Kidney (tissue), 14 donors: ENCODE data around the gene SKI. TPM values are rescaled to one million over a fixed set of nuclear protein-coding genes. Genes with fewer than 3 reads are reported as not detected.

ENCODE experiments used
- DNase-seq, 5 donors: peaks; one replicate each; pipeline ENCODE4 v3.0.0-alpha.2; 2013 to 2020
- FAIRE-seq: peaks from 2 replicates; lab custom pipeline; 2012; peaks lifted over from hg19 to GRCh38; lab: Jason Lieb, UNC
- H3K27ac ChIP-seq, 2 donors: one replicate each; pipeline ENCODE4 v1.7.0; 2013; ENCODE audit warnings: low read depth in 2 of 2, low read length in 2 of 2, inconsistent platforms in 1 of 2
- H3K27me3 ChIP-seq: one replicate; pipeline ENCODE4 v1.7.1; 2013; ENCODE audit warnings: low read length, inconsistent platforms; ENCODE audit not compliant: control insufficient read depth, insufficient read depth
- H3K36me3 ChIP-seq, 3 donors: one replicate each; pipeline versions ENCODE4 v1.7.0 to v1.7.1; 2013; ENCODE audit warnings: low read length in 3 of 3, control low read depth in 1 of 3, inconsistent platforms in 1 of 3; ENCODE audit not compliant: insufficient read depth in 3 of 3, control insufficient read depth in 2 of 3
- H3K4me1 ChIP-seq, 3 donors: one replicate each; pipeline versions ENCODE4 v1.7.0 to v1.7.1; 2013; ENCODE audit warnings: low read length in 3 of 3, inconsistent platforms in 1 of 3, low read depth in 1 of 3; ENCODE audit not compliant: control insufficient read depth in 2 of 3, insufficient read depth in 2 of 3
- H3K4me3 ChIP-seq, 3 donors: one replicate each; pipeline versions ENCODE4 v1.7.0 to v1.8.1; 2013; ENCODE audit warnings: low read length in 3 of 3, control low read depth in 1 of 3, inconsistent platforms in 1 of 3
- H3K9ac ChIP-seq, 3 donors: one replicate each; pipeline versions ENCODE4 v1.7.0 to v1.7.1; 2013; ENCODE audit warnings: low read length in 3 of 3, control low read depth in 1 of 3, inconsistent platforms in 1 of 3
- H3K9me3 ChIP-seq, 3 donors: one replicate each; pipeline versions ENCODE4 v1.7.0 to v1.7.1; 2013; ENCODE audit warnings: low read length in 3 of 3, control low read depth in 1 of 3, inconsistent platforms in 1 of 3; ENCODE audit not compliant: control insufficient read depth in 2 of 3, insufficient read depth in 1 of 3
- intact Hi-C: fragments of 100-400 bp; cut with DNase I; formaldehyde crosslinking; loops from one replicate; pipeline ENCODE4 v1.11.1; 2022
- polyA plus RNA-seq: library from polyadenylated mRNA; stranded (reverse); fragments of 350-450 nt; fragmentation: Illumina TruSeq; extraction: RNeasy Lipid Tissue Mini Kit (QIAGEN cat#74804); gene quantifications from one replicate; pipeline ENCODE4 v1.2.3, GENCODE V29; 2014; ENCODE audit warnings: low read depth, low replicate concordance; ENCODE audit not compliant: insufficient read depth
- total RNA-seq: library from RNA; stranded (reverse); fragmentation: NEBNext Ultra II Directional; extraction: Animal tissue kit (Norgen Biotek cat#: 25700); gene quantifications from one replicate; pipeline ENCODE4 v1.2.1, GENCODE V29; 2021
- TF ChIP-seq, protein P1 (sequence below): IDR thresholded peaks from 3 replicates; pipeline ENCODE4 v1.5.1; 2012; ENCODE audit warnings: mild to moderate bottlenecking, moderate library complexity, borderline replicate concordance; ENCODE audit not compliant: insufficient read depth; ENCODE audit errors: extremely low read depth
- donor health status: control.
- donor health status: control.
- donor health status: control.
- donor health status: control.
- donor health status: control.
- donor health status: DM: yes; HTN: yes; CAD: no.
- donor health status: Normal renal cell carcinoma (clear cell type).

The SKI gene
- total and polyA plus RNA-seq, 2 donors from 2014 or later, result 9.2 to 78.6 TPM

- no peaks in the 10 kb centered on the region for H3K9me3 ChIP-seq
- peaks cover 0 to 33% (median 0%) of the 10 kb centered on the region in 3 donors for H3K4me1 ChIP-seq
- H3K27ac ChIP-seq, result no peak overlapping the region
- intact Hi-C loops, result loop anchor here (10.0 kb wide), 1 partner anchor 104 kb away; no protein-coding TSS in a partner anchor
- no peak overlapping the region for H3K9ac ChIP-seq
- H3K4me3 ChIP-seq, result no peak overlapping the region
- no peaks in the 10 kb centered on the region for H3K36me3 ChIP-seq
- DNase-seq, result peak in 1 of 5 donors; percentile 47
- FAIRE-seq, result no peak
- no peaks in the 10 kb centered on the region for H3K27me3 ChIP-seq
- TF ChIP-seq, protein P1, sequence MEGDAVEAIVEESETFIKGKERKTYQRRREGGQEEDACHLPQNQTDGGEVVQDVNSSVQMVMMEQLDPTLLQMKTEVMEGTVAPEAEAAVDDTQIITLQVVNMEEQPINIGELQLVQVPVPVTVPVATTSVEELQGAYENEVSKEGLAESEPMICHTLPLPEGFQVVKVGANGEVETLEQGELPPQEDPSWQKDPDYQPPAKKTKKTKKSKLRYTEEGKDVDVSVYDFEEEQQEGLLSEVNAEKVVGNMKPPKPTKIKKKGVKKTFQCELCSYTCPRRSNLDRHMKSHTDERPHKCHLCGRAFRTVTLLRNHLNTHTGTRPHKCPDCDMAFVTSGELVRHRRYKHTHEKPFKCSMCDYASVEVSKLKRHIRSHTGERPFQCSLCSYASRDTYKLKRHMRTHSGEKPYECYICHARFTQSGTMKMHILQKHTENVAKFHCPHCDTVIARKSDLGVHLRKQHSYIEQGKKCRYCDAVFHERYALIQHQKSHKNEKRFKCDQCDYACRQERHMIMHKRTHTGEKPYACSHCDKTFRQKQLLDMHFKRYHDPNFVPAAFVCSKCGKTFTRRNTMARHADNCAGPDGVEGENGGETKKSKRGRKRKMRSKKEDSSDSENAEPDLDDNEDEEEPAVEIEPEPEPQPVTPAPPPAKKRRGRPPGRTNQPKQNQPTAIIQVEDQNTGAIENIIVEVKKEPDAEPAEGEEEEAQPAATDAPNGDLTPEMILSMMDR, result no peak
Observed at GRCh38 chr1:2318314-2319278, 90.5 kb downstream of the SKI start.

DNA sequence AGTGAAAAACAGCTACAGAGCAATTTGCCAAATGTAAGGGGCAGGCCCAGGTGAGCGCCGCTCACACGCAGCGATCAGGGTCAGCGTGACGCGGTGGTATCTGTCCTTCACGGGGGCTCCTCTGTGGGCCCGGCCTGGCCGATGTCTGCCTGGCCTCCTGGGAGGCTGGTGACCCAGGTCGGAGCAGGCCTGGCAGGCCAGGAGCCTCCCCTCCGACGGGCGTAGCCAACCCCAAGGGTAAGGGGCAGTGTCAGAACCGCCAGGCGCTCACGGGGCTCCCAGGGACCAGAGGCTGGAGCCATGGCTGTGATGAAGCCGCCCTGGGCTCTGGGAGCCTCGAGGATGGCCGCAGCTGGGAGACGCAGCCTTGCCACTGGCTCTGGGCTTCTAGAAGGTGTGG, 91.2 kb downstream of the SKI start:
- H3K27ac ChIP-seq, result no peak overlapping the region
- no peaks in the 10 kb centered on the region for H3K36me3 ChIP-seq
- no peak overlapping the region for H3K9ac ChIP-seq
- intact Hi-C loops, result loop anchor here (10.0 kb wide), 1 partner anchor 104 kb away; no protein-coding TSS in a partner anchor
- no peaks in the 10 kb centered on the region for H3K27me3 ChIP-seq
- no peak overlapping the region for H3K4me3 ChIP-seq
- TF ChIP-seq, protein P1, result no peak
- peaks cover 0 to 29% (median 0%) of the 10 kb centered on the region in 3 donors for H3K4me1 ChIP-seq
- DNase-seq (no peak), FAIRE-seq (no peak)
- H3K9me3 ChIP-seq, result no peaks in the 10 kb centered on the region

DNA sequence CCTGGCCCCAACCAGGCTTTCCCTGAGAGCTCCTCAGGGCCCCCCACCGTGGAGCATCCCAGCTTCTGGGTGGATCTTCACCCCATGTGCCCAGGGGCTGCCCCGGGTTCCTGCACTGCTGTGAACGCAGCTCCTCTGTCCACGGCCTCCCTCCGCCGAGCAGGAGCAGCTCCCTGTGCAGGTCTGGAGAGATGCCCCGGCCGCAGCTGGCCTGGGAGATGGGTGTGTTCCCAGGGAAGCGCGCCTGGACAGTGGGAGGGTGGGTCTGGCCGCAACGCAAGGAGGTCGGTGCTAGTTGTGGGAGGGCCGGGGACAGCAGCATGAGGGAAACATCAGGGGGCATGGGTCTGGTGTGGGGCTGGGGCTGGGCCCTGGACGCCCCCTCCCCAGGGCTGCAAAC, 91.9 kb downstream of the SKI start:
- no peaks in the 10 kb centered on the region for H3K9me3 ChIP-seq
- H3K27ac ChIP-seq, result no peak overlapping the region
- no peaks in the 10 kb centered on the region for H3K27me3 ChIP-seq
- FAIRE-seq, result no peak
- H3K36me3 ChIP-seq, result no peaks in the 10 kb centered on the region
- peaks cover 0 to 28% (median 0%) of the 10 kb centered on the region in 3 donors for H3K4me1 ChIP-seq
- H3K9ac ChIP-seq, result no peak overlapping the region
- no peak overlapping the region for H3K4me3 ChIP-seq
- intact Hi-C loops, result no loop called here
- TF ChIP-seq, protein P1, result no peak
- no peak for DNase-seq
